Ishikawa (cell line): ENCODE measurements around the gene TMEM72.

Source experiments
- CREB1 ChIP-seq: IDR thresholded peaks from 2 replicates; pipeline ENCODE4 v1.6.1; 2012; ENCODE audit warnings: low read depth
- EGR1 ChIP-seq: IDR thresholded peaks from 2 replicates; pipeline ENCODE4 v1.6.1; 2012
- EP300 ChIP-seq: IDR thresholded peaks from 2 replicates; pipeline ENCODE4 v1.6.1; 2012; ENCODE audit warnings: borderline replicate concordance
- RAD21 ChIP-seq: IDR thresholded peaks from 2 replicates; pipeline ENCODE4 v1.6.1; 2012; ENCODE audit warnings: low read depth
- TAF1 ChIP-seq: IDR thresholded peaks from 2 replicates; pipeline ENCODE4 v1.6.1; 2012; ENCODE audit warnings: low read depth, mild to moderate bottlenecking
- TEAD4 ChIP-seq: IDR thresholded peaks from 2 replicates; pipeline ENCODE4 v1.6.1; 2012
- YY1 ChIP-seq: IDR thresholded peaks from 2 replicates; pipeline ENCODE4 v1.6.1; 2012; ENCODE audit warnings: low read depth
- TF ChIP-seq, protein P1 (sequence below): IDR thresholded peaks from 2 replicates; pipeline ENCODE4 v1.6.1; 2012; ENCODE audit warnings: low read depth, mild to moderate bottlenecking
- TF ChIP-seq, protein P2 (sequence below): IDR thresholded peaks from 2 replicates; pipeline ENCODE4 v1.6.1; 2012

DNA sequence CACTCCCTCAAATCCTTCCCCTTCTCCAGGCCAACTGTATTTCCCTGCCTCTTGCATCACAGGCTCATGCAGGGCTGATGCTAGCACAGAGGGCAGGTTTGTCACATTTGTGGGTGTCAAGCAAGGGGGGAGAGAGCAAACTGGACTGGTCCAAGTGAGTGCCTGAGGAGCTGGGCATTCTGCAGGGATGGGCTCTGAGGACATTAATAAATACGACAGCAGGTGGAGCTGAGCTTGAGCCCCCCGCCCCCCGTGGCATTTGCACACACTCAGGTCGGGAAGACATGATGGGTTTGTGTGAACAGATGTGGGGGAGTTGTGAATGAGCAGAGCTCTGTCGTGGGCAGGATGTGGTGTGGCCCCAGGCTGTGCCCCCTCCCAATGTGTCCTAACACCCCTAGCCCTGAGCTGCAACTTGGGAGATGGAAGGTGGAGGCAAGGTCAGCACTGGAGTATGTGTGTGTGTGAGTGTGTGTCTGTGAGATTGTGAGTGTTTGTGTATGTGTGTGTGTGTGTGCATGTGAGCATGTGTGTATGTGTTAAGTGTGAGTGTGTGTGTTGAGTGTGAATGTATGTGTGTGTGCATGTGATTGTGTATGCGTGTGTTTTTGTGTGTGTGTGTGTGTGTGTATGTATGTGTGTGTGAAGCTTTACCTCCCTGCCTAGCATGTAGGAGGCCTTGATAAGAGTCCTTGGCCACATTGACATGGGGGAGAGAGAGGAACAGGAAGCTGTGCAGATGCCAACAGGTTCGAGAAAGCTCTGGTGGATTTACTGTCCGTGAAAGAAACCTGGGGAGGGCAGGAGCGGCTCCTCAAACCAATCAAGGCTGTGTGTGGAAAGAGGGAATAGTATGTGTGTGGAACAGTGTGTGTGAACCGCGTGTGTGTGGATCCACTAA, 57.6 kb downstream of the TMEM72 start:
- TF ChIP-seq EGR1 (no peak), YY1 (no peak), CREB1 (no peak), EP300 (no peak), RAD21 (no peak), TAF1 (no peak), TEAD4 (no peak)
- TF ChIP-seq, protein P1, sequence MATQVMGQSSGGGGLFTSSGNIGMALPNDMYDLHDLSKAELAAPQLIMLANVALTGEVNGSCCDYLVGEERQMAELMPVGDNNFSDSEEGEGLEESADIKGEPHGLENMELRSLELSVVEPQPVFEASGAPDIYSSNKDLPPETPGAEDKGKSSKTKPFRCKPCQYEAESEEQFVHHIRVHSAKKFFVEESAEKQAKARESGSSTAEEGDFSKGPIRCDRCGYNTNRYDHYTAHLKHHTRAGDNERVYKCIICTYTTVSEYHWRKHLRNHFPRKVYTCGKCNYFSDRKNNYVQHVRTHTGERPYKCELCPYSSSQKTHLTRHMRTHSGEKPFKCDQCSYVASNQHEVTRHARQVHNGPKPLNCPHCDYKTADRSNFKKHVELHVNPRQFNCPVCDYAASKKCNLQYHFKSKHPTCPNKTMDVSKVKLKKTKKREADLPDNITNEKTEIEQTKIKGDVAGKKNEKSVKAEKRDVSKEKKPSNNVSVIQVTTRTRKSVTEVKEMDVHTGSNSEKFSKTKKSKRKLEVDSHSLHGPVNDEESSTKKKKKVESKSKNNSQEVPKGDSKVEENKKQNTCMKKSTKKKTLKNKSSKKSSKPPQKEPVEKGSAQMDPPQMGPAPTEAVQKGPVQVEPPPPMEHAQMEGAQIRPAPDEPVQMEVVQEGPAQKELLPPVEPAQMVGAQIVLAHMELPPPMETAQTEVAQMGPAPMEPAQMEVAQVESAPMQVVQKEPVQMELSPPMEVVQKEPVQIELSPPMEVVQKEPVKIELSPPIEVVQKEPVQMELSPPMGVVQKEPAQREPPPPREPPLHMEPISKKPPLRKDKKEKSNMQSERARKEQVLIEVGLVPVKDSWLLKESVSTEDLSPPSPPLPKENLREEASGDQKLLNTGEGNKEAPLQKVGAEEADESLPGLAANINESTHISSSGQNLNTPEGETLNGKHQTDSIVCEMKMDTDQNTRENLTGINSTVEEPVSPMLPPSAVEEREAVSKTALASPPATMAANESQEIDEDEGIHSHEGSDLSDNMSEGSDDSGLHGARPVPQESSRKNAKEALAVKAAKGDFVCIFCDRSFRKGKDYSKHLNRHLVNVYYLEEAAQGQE: no peak
- TF ChIP-seq, protein P2, sequence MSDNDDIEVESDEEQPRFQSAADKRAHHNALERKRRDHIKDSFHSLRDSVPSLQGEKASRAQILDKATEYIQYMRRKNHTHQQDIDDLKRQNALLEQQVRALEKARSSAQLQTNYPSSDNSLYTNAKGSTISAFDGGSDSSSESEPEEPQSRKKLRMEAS: no peak
